UCSD-AML1 (cell line): ENCODE results near the gene GFOD1.
"Not testable (repeated sequence)": the region's sequence is repeated elsewhere in the genome, so short reads cannot be mapped to it uniquely, and the experiment has no call there.

Experiments used
- DNase-seq: peaks from one replicate; lab custom pipeline; 2025; ENCODE audit not compliant: unreplicated experiment; lab: John Stamatoyannopoulos, UW

The GFOD1 gene

DNA sequence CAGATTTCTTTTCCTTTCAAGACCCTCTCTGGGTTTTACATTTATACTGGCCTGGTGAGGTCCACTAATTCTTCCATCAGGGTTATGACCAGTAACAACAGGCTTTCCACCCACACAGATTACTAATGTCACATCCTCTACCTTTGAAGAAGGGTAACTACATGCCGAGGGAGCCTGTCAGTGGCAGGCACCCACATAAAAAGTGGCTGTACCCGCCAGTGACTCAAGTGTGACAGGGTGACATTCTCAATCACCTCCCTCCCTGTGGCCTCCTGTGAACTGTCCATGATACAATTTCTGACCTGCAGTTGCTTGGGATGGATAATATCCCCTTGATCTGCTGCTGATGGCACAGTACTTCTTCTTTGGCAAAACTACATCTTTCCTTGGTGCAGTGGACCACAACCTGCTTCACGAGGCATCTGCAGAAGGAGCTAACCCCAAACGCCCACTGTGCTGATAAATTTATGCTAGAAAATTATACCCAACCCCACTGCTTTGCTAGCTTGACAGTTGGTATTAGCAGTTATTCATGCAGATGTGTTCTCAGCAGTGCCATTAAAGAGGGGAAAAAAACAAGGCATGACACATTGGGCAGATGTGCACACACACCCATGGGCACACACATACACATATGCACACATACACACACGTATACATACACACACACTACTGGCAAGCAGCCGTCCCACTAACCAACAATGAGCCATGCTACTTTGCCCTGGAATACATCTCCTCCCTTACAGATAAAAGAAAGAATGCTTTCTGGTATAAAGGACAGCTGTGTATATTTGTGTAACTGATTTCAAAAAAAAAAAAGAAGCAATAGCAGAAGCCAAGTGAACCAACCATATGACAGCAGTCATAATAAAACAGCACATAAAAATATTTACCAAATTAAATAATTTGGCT is 20.8 kb downstream of the GFOD1 start:
- DNase-seq = no peak

- DNase-seq = no peak
Observed at GRCh38 chr6:13465734-13466133, 21.7 kb downstream of the GFOD1 start.

DNA sequence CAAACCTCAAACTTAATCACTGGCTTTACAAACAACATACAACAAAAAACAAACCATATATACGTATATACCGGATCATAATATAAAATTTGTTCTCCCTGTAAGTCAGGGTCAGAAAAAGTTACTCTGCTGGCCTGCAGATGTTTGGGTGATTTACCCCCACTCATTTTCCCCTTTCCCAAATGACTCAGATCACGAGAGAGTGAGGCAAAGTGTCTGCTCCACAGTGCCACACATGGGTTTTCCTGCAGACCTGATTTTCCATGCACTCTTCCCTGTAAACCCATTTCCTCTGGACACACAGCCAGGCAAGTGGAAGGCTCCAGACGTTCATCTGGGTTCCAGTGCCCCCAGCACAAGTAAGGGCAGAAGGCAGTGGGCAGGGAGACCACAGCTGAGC is 23.5 kb downstream of the GFOD1 start:
- DNase-seq = no peak

- no peak for DNase-seq
Observed at GRCh38 chr6:13463328-13463717, 24.1 kb downstream of the GFOD1 start.

DNA sequence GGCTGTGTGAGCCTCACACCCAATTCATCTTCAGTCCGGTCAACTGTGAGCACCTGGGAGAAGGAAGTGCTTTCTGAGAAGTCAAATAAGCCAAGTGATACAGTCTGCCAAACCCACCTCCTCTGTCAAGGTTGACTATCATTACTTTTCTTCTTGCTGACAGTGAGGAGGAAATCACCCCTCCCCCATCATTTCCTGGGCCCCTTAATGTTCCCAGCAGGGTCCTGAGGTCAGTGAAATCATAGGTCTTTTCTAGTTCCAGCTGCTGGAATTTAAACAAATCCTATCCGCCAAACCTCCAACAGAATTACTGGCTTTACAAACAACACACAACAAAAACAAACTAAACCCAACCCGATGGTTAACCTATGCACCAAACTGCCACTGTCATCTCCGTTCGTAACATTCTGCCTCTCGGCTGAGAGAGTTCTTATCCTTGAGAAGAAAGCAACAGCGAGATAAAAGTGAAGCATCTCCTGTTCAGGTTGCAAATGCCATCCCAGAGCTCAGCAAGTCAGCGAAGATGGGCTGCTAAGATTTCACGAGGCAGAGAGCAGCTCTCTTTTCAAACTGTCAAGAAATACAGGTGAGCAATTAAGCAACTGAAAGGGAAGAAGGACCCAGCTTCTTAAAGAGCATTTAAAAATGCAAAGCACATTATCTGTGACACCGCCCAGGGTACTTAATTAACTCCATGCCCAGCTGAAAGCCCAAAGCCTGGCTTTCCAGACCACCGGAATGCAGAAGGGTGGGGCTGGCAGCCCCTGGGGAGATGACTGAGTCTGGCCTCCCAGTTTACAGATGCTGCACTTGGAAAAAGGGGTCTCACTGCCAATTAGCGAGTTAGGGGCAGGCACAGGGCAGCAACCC is 24.7 kb downstream of the GFOD1 start:
- no peak for DNase-seq

DNA sequence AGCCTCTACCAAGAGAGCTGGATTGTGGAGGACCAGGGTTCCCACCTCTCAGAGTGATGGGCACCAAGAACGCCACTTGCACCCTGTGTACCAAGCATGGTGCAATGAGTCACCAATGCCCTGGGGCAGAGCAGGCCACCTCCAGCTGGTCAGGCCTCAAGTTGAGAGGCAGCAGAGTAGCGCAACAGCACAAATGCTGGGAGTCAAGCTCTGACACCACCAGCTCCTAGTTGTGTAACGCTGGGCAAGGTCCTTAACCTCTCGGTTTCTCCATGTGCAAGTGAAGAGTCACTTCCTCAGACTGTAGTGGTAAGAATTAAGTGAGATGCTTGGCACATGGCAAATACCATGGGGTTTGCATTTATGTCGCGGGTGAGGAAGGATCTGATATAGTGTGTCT is 25.6 kb downstream of the GFOD1 start:
- DNase-seq = no peak

- DNase-seq = no peak
Observed at GRCh38 chr6:13461307-13461706, 26.1 kb downstream of the GFOD1 start.

GRCh38 chr6:13460289-13460688 is 27.1 kb downstream of the GFOD1 start:
- not testable (repeated sequence) for DNase-seq

DNA sequence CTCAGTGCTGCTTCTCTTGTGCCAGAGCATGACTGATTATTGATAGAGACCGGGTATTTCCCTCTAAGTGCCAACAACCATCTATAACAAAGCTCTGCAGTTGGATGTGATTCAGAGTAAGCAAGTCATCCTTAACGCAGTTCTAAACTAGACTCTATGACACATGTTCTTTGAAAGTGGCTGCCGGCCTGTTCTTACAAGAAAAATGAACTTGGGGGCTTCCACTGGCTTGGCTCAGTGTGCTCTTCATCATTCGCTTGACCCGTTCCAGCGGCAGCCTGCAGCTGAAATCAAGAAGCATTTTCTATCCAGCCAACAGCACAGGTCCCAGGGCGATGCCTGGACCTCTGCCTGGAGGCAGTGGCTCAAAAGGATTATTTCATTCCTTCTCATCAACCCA is 29.8 kb downstream of the GFOD1 start:
- DNase-seq = no peak

- DNase-seq = no peak
Observed at GRCh38 chr6:13455552-13455966, 31.8 kb downstream of the GFOD1 start.

DNA sequence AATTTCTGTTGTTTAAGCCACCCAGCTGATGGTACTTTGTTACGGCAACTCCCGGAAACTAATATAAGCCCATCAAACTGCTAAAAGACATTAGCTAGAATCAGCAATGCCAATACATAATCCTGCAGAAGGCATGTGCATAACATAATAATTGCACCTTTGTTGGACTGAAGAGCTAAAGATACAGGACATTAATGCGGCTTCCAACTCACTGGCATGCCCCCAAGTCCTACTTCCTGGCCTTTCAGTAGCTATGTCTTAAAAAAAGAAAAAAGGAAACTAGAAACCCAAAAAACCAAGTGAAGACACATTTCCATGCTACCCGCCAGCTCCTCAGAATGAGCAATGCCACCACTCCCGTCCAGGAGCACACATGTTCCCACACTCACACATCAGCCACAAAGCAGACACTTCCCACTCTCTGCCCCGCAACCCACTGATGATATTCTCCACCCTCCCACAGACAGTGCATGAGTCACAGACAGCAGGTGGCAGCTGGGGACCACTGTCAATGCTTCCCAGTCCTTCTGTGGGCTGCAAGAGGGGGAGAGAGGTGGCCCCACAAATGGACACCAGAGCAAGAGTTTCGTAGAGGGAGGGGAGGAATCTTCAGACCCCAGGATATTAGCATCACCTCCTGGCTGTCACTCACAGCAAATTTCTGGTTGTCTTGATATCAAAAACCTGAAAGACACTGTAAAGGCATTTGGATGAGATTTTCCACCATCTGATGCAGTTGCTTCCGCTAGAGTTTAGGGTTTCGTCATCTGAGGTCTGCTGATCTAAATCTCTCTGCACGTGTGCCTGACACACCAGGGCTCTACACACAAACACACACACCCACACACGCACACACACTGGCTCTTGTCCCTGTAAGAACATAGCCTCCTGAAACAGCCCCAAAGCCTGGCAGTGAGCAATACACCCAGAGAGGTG is 32.8 kb downstream of the GFOD1 start:
- peak; percentile 45 for DNase-seq

GRCh38 chr6:13453771-13454251 is 33.6 kb downstream of the GFOD1 start:
- no peak for DNase-seq

GRCh38 chr6:13453153-13453552 is 34.2 kb downstream of the GFOD1 start:
- no peak for DNase-seq

DNA sequence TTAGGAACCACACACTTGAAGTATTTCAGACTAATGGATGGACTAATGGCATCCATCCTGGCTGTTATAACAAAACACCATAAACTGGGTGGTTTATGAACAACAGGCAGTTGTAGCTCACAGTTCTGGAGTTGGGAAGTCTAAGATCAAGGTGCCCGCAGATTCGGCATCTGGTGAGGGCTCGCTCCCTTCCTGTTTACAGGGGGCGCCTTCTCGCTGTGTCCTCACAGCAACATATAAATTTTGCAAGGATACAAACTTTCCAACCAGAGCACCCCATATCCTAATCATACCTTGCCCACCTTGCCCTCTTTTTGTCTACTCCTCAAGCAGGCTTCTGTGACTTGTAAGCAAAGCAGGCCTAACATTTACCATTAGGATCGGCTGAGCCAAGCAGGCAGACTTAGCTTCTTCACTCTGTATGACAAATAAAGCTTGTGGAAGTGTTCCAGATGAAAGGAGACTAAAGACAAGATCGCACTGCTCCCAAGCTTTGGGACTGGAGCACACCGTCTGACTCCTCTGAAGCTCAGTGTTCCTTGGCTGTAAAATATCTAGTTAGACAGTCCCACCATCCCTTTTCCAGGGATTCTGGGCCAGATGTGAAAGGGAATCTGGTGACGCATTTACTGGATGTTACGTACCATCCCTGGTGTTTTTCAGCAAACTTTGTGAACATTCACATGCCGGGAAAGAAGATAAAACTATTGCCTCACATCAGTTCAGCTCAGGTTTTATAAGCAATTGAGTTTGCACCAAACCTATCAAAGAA is 34.9 kb downstream of the GFOD1 start:
- DNase-seq = no peak

DNA sequence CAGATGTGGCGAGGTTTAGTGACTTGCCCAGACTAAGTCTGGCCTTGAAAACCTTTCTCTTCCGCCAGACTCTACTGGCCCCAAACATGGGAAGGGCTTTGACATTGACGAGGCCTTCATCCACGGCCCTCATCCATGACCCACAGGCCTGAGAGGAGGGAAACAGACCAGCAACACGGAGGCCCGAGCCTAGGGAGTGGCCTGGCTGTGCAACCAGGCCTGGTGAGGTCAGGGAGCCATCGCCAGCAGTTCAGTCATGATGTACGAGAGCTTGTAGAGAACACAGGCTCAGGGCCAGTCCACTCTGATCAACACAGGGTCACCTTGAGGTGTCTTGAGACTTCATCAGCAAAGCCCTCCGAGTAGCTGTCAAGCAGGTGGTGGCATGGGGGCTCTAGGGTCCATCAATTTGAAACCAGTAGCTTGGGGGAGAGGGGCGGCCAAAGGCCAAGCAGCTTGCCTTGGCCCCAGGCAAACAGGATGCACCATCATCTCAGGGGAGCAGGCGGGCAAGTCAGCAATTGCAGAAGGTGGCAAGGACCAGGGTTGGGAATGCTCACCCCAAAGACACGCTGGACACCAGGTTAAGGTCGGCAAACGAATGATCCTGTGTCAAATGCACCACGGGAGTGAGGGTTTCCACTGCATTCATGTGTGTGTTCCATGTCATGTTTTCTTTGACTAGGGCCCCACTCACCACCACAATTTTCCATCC is 36.1 kb downstream of the GFOD1 start:
- DNase-seq = no peak

DNA sequence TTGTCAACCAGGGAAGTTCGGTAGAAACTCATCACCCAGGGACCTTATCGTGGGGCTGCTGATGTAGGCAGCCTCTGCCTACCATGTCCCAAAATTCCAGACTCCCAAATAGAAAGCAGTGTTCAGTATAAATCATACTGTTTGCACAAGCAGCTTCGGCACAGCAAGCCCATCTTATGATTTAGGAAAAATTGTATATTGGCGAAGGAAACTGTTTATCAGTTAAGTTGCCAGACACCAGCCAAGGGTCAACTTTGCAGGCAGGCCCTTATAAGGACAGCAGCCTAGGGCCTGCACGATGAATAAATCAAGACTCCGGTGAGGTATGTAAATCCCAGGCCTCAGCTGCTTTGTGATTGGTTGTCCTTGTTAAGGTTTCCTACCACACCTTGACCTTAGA is 36.8 kb downstream of the GFOD1 start:
- DNase-seq = no peak

GRCh38 chr6:13447949-13448724 is 39.3 kb downstream of the GFOD1 start:
- peak; percentile 52 for DNase-seq

- DNase-seq = no peak
Observed at GRCh38 chr6:13446381-13446780, 41.0 kb downstream of the GFOD1 start.

- no peak for DNase-seq
Observed at GRCh38 chr6:13445744-13446115, 41.7 kb downstream of the GFOD1 start.
